ENCODE data around the gene PTPN2.
"Not testable (repeated sequence)": the region's sequence is repeated elsewhere in the genome, so short reads cannot be mapped to it uniquely, and the experiment has no call there.

The PTPN2 gene

GRCh38 chr18:12883684-12884405, at the start of gene PTPN2:
Gene PTPN2 (minus strand): TSS chr18:12884237. CDS start chr18:12884141, 96 bp downstream.
- DNase-seq (ENCODE audit: extremely low read depth in 1 of 2, low read depth in 1 of 2), result peak; percentile 80 to 93

GRCh38 chr18:12933327-12933726, 49.3 kb upstream of the PTPN2 start:
- no peak for DNase-seq (ENCODE audit: extremely low read depth in 1 of 2, low read depth in 1 of 2)

- no peak for DNase-seq (ENCODE audit: extremely low read depth in 1 of 2, low read depth in 1 of 2)
These were observed 46.9 kb upstream of the PTPN2 start for GRCh38 chr18:12930908-12931307.

- DNase-seq (ENCODE audit: extremely low read depth in 1 of 2, low read depth in 1 of 2), result no peak
These were observed 46.3 kb upstream of the PTPN2 start for GRCh38 chr18:12930376-12930775.

GRCh38 chr18:12929477-12930083, 45.5 kb upstream of the PTPN2 start:
- DNase-seq (ENCODE audit: extremely low read depth in 1 of 2, low read depth in 1 of 2), result no peak

- no peak for DNase-seq (ENCODE audit: extremely low read depth in 1 of 2, low read depth in 1 of 2)
These were observed 44.6 kb upstream of the PTPN2 start for GRCh38 chr18:12928641-12929040.

- DNase-seq (ENCODE audit: extremely low read depth in 1 of 2, low read depth in 1 of 2), result no peak
These were observed 44.2 kb upstream of the PTPN2 start for GRCh38 chr18:12928206-12928605.

- no peak for DNase-seq (ENCODE audit: extremely low read depth in 1 of 2, low read depth in 1 of 2)
These were observed 40.6 kb upstream of the PTPN2 start for GRCh38 chr18:12924616-12925015.

- DNase-seq (ENCODE audit: extremely low read depth in 1 of 2, low read depth in 1 of 2), result no peak
These were observed 38.2 kb upstream of the PTPN2 start for GRCh38 chr18:12922266-12922665.

- no peak for DNase-seq (ENCODE audit: extremely low read depth in 1 of 2, low read depth in 1 of 2)
These were observed 37.1 kb upstream of the PTPN2 start for GRCh38 chr18:12921178-12921577.

GRCh38 chr18:12911929-12912703, 28.1 kb upstream of the PTPN2 start:
- no peak for DNase-seq (ENCODE audit: extremely low read depth in 1 of 2, low read depth in 1 of 2)

GRCh38 chr18:12911025-12911928, 27.2 kb upstream of the PTPN2 start:
- DNase-seq (ENCODE audit: extremely low read depth in 1 of 2, low read depth in 1 of 2), result peak in 1 of 2 donors; percentile 40

GRCh38 chr18:12908706-12909105, 24.7 kb upstream of the PTPN2 start:
- DNase-seq (ENCODE audit: extremely low read depth in 1 of 2, low read depth in 1 of 2), result no peak

- no peak for DNase-seq (ENCODE audit: extremely low read depth in 1 of 2, low read depth in 1 of 2)
These were observed 23.4 kb upstream of the PTPN2 start for GRCh38 chr18:12907258-12907925.

- DNase-seq (ENCODE audit: extremely low read depth in 1 of 2, low read depth in 1 of 2), result no peak
These were observed 22.7 kb upstream of the PTPN2 start for GRCh38 chr18:12906773-12907172.

- no peak for DNase-seq (ENCODE audit: extremely low read depth in 1 of 2, low read depth in 1 of 2)
These were observed 22.1 kb upstream of the PTPN2 start for GRCh38 chr18:12906119-12906518.

GRCh38 chr18:12904012-12904516, 20.0 kb upstream of the PTPN2 start:
- DNase-seq (ENCODE audit: extremely low read depth in 1 of 2, low read depth in 1 of 2), result no peak

- not testable (repeated sequence) for DNase-seq (ENCODE audit: extremely low read depth in 1 of 2, low read depth in 1 of 2)
These were observed 17.2 kb upstream of the PTPN2 start for GRCh38 chr18:12901208-12901607.

- DNase-seq (ENCODE audit: extremely low read depth in 1 of 2, low read depth in 1 of 2), result not testable (repeated sequence)
These were observed 12.8 kb upstream of the PTPN2 start for GRCh38 chr18:12896784-12897333.

- DNase-seq (ENCODE audit: extremely low read depth in 1 of 2, low read depth in 1 of 2), result no peak
These were observed 11.6 kb upstream of the PTPN2 start for GRCh38 chr18:12895626-12896025.

All from activated CD8-positive, alpha-beta memory T cell treated with anti-CD3 and anti-CD28 coated beads for 1 hour (primary cell).